HEK293 (cell line): ENCODE data around the gene TRIM9.

Source experiments
- CTCF ChIP-seq: fragments of 450-650 bp; formaldehyde crosslinking; IDR thresholded peaks from 2 replicates; pipeline ENCODE4 v1.5.1; 2016; ENCODE audit warnings: missing biosample characterization, missing genetic modification characterization
- ZEB2 ChIP-seq: fragments of 450-650 bp; formaldehyde crosslinking; IDR thresholded peaks from 2 replicates; pipeline ENCODE4 v1.5.1; 2016; ENCODE audit warnings: missing biosample characterization, missing genetic modification characterization
- ZNF768 ChIP-seq: fragments of 450-650 bp; formaldehyde crosslinking; IDR thresholded peaks from 2 replicates; pipeline ENCODE4 v1.5.1; 2018; ENCODE audit warnings: missing biosample characterization, mild to moderate bottlenecking, missing genetic modification characterization
- ZSCAN16 ChIP-seq: fragments of 450-650 bp; formaldehyde crosslinking; IDR thresholded peaks from 2 replicates; pipeline ENCODE4 v1.5.1; 2016; ENCODE audit warnings: missing biosample characterization, missing genetic modification characterization

- TF ChIP-seq ZSCAN16 (tag by site-specific recombination): no peak
- TF ChIP-seq CTCF: no peak
- TF ChIP-seq ZEB2 (tag by site-specific recombination): no peak
- no peak for TF ChIP-seq ZNF768 (tag by site-specific recombination)
Observed at GRCh38 chr14:51041108-51041531, 53.8 kb downstream of the TRIM9 start.
